IPS-18a (cell line): Measurements from ENCODE around the gene MRPL36.

Source experiments
- H3K27ac ChIP-seq: one replicate; pipeline ENCODE4 v1.5.1; 2013; ENCODE audit warnings: low read length
- H3K27me3 ChIP-seq: one replicate; pipeline ENCODE4 v1.6.1; 2013; ENCODE audit warnings: mild to moderate bottlenecking, low read length; ENCODE audit not compliant: control insufficient read depth, insufficient read depth
- H3K36me3 ChIP-seq: one replicate; pipeline ENCODE4 v1.6.1; 2013; ENCODE audit warnings: low read depth, low read length; ENCODE audit not compliant: control insufficient read depth
- H3K4me1 ChIP-seq: one replicate; pipeline ENCODE4 v1.6.1; 2013; ENCODE audit warnings: low read depth, low read length; ENCODE audit not compliant: control insufficient read depth
- H3K4me3 ChIP-seq: one replicate; pipeline ENCODE4 v1.5.1; 2013; ENCODE audit warnings: low read length
- H3K9ac ChIP-seq: one replicate; pipeline ENCODE4 v1.6.1; 2013; ENCODE audit warnings: mild to moderate bottlenecking, low read length, moderate library complexity
- H3K9me3 ChIP-seq: one replicate; pipeline ENCODE4 v1.6.1; 2013; ENCODE audit warnings: low read depth, low read length; ENCODE audit not compliant: control insufficient read depth

Gene MRPL36

DNA sequence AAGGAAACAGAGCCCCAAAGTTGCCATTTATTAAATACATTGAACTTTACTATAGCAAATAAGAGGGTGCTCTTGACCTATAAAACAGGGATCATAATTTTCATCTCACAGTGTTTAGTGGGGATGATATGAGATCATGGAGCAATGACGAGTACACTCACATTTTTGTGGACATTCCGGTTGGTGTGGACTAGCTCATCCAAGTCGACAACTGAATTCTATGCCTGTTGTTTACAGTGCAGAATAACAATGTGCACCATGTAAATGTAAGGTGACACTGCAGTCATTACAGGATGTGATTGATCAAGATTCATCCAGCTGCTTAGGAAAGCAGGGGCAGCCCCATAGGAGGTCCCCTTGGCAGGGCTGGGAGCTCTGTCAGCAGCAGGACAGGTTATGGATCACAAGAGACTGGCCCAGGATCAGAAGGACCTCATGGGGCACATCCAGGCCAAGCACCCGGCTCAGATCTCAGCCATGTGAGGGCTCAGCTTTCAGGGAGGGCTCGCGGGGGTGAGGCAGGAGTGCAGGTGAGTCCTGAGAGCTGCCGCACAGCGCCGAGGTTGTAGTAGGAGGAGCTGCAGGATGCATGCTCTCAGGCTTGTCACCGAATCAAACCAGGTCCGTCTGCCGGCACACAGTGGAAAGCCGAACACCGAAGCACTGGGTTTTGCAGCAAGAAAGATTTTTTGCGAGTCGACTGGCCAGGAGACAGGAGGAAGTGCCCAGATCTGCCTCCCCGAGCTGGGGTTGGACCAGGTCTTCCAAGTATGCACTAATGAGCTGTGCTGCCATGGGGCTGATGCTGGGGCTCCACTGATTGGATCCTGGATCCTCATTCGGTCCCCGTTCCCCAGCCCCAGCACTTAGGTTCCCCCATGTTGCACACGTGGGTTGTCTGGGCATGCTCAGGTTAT lies 28.2 kb downstream of the MRPL36 start:
- Histone ChIP-seq H3K4me3 (no peak overlapping the region), H3K27ac (no peak overlapping the region), H3K36me3 (no peaks in the 10 kb centered on the region), H3K4me1 (no peaks in the 10 kb centered on the region), H3K9ac (no peak overlapping the region), H3K9me3 (no peaks in the 10 kb centered on the region), H3K27me3 (no peaks in the 10 kb centered on the region)

- no peaks in the 10 kb centered on the region for H3K27me3 ChIP-seq
- H3K4me3 ChIP-seq: no peak overlapping the region
- H3K9ac ChIP-seq: no peak overlapping the region
- H3K9me3 ChIP-seq: no peaks in the 10 kb centered on the region
- no peaks in the 10 kb centered on the region for H3K4me1 ChIP-seq
- no peaks in the 10 kb centered on the region for H3K36me3 ChIP-seq
- H3K27ac ChIP-seq: no peak overlapping the region
These were observed 29.2 kb downstream of the MRPL36 start for GRCh38 chr5:1770443-1770802.

DNA sequence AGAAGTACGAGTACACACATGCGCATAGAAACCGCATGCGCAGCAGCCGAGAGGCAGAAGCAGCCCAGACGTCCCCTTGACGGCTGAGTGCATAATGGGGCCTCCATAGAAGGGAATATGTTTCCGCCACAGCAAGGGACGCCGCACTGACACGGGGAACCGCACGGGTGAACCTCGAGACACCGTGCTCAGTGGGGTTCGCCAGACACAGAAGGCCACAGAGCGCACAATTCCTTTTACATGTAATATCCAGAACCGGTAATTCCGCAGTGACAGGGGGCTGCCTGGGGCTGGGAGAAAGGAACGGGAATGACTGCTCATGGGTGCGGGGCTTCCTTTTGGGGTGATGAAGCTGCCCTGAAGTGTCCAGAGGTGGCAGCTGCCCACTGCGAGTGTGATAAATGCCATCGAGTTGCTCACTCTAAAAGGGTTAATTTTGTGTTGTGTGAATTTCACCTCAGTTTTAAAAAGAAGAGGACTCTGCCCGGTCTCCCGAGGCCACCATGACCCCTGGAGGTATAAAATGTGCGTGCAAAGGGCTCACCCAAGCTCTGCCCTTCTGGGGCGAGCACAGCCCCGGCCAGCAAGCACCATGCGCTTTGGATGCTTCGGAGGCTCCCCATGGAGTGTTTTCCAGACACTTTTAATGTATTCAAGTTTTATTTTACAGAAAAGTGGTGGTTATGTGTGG lies 29.7 kb downstream of the MRPL36 start:
- Histone ChIP-seq H3K27me3 (no peaks in the 10 kb centered on the region), H3K9ac (no peak overlapping the region), H3K27ac (no peak overlapping the region), H3K36me3 (no peaks in the 10 kb centered on the region), H3K4me1 (no peaks in the 10 kb centered on the region), H3K9me3 (no peaks in the 10 kb centered on the region), H3K4me3 (no peak overlapping the region)

DNA sequence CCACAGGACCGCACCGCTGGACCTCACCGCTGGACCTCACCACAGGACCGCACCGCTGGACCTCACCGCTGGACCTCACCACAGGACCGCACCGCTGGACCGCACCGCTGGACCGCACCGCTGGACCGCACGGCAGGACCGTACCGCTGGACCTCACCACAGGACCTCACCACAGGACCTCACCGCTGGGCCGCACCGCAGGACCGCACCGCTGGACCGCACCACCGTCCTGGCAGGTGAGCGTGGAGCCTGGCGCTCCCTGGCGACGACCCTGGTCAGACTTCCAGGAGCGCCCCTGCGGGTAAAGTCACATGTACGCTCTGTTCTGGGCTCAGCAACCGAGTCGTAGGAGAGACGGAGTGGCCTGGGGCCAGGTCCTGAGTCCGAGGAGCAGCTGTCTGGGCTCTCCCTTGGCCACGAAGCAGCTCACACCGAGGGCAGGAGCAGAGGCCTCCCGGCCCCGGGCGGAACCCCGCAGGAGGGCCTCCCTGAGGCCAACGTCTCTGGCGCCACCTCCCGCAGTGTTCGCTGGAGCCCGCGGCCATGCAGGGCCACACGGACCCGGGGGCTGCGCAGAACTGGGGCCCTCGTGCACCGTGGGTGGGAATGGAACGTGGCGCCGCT lies 30.5 kb downstream of the MRPL36 start:
- Histone ChIP-seq H3K27me3 (no peaks in the 10 kb centered on the region), H3K27ac (no peak overlapping the region)

GRCh38 chr5:1768283-1769000 lies 31.2 kb downstream of the MRPL36 start:
- no peaks in the 10 kb centered on the region for H3K4me1 ChIP-seq
- no peak overlapping the region for H3K27ac ChIP-seq
- no peaks in the 10 kb centered on the region for H3K36me3 ChIP-seq
- H3K9me3 ChIP-seq: no peaks in the 10 kb centered on the region
- H3K27me3 ChIP-seq: no peaks in the 10 kb centered on the region
- H3K9ac ChIP-seq: no peak overlapping the region
- no peak overlapping the region for H3K4me3 ChIP-seq

More for the DNA sequence above, 30.5 kb downstream of the MRPL36 start:
- Histone ChIP-seq H3K4me3 (no peak overlapping the region), H3K36me3 (no peaks in the 10 kb centered on the region), H3K9ac (no peak overlapping the region), H3K9me3 (no peaks in the 10 kb centered on the region), H3K4me1 (no peaks in the 10 kb centered on the region)

DNA sequence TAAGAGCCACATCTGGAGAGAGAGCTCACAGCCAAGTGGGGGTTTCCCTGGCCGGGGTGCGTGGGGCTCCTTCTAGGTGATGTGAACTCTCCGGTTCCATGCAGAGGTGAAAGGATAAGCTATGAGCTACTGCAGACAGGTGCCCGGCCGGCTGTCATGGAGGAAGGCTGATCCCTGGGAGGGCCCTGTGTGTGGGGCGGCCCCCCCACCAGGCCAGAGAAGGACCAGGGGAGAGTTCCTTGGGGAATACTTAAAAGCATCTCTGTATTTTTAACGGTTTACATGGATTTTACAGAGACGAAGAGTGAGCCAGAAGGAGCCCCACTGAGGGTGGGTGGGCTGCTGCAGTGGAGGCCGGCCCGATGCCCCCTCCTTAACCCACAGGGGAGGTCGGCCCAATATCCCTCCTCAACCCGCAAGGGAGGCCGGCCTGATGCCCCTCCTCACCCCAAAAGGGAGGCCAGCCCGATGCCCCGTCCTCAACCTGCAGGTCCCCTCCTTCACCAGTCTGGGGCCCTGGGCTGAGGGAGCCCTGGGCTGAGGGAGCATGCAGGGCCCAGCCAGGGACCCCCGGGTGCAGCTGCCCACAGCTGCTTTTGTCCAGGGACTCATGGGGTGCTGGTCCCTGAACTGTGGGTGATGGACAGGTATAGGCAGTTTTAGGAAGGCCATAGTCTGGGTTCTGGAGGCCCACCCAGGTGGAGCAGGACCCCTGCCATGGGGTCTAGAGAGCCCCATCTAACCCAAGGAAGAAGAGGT lies 31.9 kb downstream of the MRPL36 start:
- Histone ChIP-seq H3K4me3 (no peak overlapping the region), H3K36me3 (no peaks in the 10 kb centered on the region), H3K4me1 (no peaks in the 10 kb centered on the region), H3K27me3 (no peaks in the 10 kb centered on the region), H3K27ac (no peak overlapping the region), H3K9ac (no peak overlapping the region), H3K9me3 (no peaks in the 10 kb centered on the region)

DNA sequence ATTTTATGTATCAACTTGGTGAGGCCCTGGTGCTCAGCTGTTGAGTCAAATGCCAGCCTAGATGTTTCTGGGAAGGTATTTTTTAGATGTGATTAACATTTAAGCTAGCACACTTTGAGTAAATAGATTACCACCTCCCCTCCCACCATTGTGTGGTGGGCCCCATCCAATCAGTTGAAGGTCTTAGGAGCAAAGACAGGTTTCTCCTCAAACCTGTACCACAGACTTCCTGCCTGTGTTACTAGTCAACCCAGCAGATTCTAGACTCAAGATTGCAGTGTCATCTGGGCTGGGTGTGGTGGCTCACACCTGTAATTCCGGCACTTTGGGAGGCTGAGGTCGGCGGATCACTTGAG lies 33.8 kb downstream of the MRPL36 start:
- Histone ChIP-seq H3K27ac (no peak overlapping the region), H3K9me3 (no peaks in the 10 kb centered on the region), H3K9ac (no peak overlapping the region), H3K4me1 (no peaks in the 10 kb centered on the region), H3K36me3 (no peaks in the 10 kb centered on the region), H3K27me3 (no peaks in the 10 kb centered on the region), H3K4me3 (no peak overlapping the region)

DNA sequence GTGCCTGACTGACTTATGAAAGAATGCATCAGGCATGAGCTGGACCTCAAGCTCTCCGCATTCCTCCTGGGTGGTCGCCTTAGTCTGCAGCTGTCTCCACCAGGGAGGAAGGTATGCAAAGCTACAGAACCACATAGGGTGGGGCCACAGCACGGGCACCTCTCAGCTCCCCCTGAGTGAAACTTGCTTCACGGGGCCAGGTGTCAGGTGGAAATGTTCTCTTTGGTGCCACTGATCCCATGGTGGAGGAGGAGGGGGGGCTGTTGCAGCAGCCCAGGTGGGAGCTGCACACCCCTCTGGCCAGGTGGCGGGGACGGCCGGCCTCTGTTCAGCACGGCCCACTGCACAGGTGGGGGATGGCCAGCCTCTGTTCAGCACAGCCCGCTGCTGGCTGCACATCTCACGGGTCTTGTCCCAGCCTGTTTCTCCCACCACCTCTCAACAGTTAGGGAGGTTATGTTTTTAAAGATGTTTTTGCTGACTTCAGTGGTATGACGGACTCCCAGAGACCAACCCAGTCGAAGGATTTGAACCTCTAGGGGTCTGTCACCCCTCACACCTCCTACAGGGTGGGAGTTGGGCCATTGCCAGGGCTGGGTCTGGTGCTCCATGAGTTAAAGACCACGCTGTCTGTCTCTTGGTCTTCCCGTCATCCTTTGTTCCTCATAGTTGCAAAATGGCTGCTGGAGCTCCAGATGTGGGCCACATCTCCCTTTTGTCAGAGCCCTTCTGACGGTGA lies 34.3 kb downstream of the MRPL36 start:
- Histone ChIP-seq H3K9ac (no peak overlapping the region), H3K4me3 (no peak overlapping the region), H3K36me3 (no peaks in the 10 kb centered on the region), H3K9me3 (no peaks in the 10 kb centered on the region), H3K27ac (no peak overlapping the region), H3K27me3 (no peaks in the 10 kb centered on the region), H3K4me1 (no peaks in the 10 kb centered on the region)

- Histone ChIP-seq H3K27me3 (no peaks in the 10 kb centered on the region), H3K4me1 (no peaks in the 10 kb centered on the region), H3K27ac (no peak overlapping the region), H3K9ac (no peak overlapping the region), H3K36me3 (no peaks in the 10 kb centered on the region), H3K9me3 (no peaks in the 10 kb centered on the region), H3K4me3 (no peak overlapping the region)
These were observed 35.1 kb downstream of the MRPL36 start for GRCh38 chr5:1764606-1764960.

- Histone ChIP-seq H3K4me3 (no peak overlapping the region), H3K36me3 (no peaks in the 10 kb centered on the region), H3K9me3 (no peaks in the 10 kb centered on the region), H3K9ac (no peak overlapping the region), H3K27ac (no peak overlapping the region), H3K27me3 (no peaks in the 10 kb centered on the region), H3K4me1 (no peaks in the 10 kb centered on the region)
These were observed 35.6 kb downstream of the MRPL36 start for GRCh38 chr5:1763960-1764605.
